HL-60/S4 (cell line): Measurements from ENCODE around the gene SIX3.

Source experiments
- in situ Hi-C: fragments of 300-500 bp; cut with MboI; formaldehyde crosslinking; loops from 2 replicates; pipeline ENCODE4 v1.14.3; 2022; ENCODE audit warnings: low sequenced_read_pairs

The SIX3 gene

DNA sequence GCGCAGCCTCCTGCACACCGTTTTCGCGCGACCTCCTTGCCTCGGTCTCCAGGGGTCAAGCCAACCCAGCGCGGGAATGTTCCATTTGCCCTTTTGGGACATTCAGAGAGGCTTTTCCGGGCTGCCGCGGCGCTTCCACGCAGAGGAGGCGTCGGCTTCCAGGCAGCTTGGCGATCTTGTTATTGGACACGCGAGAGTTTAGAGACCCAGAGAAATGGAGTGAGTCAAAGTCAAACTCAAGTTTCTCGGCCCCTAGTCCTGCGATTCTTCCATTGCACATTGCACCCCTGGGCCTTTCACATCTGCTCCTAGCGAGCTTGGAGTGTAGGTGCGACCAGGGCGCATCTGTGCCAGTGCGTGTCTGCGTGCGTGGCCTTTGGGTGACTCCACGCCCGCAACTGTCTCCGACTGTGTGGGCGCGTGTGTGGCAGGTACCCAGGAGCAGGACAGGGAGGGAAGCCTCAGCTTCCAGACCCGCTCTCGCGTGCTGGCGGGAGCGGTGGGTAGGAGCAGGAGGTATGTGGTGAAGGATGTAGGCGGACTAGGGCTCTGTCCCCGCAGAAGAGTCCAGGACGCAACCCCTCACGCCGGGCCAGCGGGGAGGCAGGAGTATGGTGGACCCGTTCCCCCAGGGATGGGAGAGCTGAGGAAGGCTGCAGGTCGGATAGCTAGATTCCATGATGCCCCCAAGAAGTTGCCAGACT, 13.5 kb downstream of the SIX3 start:
- in situ Hi-C loops = loop anchor here (25.0 kb wide), 1 partner anchor 918 kb away; no protein-coding TSS in a partner anchor

GRCh38 chr2:44955593-44956392, 14.3 kb downstream of the SIX3 start:
- in situ Hi-C loops = loop anchor here (25.0 kb wide), 1 partner anchor 918 kb away; no protein-coding TSS in a partner anchor

DNA sequence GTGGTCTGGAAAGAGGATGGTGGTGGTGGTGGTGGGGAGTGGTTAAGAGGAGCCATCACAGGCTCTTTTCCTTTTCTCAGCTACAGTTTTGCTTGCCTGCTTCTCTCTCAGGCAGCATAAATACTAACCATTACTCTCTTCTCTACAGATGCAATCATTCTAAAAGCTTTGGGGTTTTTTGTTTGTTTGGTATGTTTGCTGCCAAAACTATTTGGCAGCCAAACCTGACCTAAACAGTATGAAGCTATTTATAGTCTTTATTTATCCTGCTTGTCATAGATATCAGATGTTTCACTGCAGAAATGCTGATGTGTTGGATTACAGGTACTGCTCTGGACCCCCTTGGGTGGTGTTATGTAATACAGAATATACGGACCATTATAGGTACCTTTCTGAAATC, 15.3 kb downstream of the SIX3 start:
- in situ Hi-C loops = loop anchor here (25.0 kb wide), 1 partner anchor 920 kb away; no protein-coding TSS in a partner anchor

GRCh38 chr2:44957656-44958327, 16.3 kb downstream of the SIX3 start:
- in situ Hi-C loops = loop anchor here (25.0 kb wide), 1 partner anchor 920 kb away; no protein-coding TSS in a partner anchor

DNA sequence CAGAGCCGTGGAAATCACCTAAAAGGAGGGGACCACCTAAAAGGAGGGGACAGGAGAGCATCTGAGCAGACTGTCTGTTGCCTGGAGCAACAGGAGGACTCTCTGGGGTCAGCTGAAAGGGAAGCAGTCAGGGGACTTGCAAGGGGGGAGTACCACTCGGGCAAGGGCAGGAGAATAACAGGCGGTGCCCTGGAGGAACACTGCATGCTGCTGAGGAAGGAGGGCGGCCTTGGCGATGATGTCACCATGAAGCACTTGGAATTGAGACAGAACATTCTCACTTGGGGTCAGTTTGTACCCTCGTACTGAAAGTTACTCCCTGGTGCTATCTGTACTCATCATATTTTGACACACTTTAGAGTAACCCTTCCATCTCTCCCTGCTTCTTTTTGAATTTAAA, 18.4 kb downstream of the SIX3 start:
- in situ Hi-C loops = loop anchor here (25.0 kb wide), 1 partner anchor 923 kb away; no protein-coding TSS in a partner anchor

GRCh38 chr2:44960871-44961270, 19.4 kb downstream of the SIX3 start:
- in situ Hi-C loops = loop anchor here (25.0 kb wide), 1 partner anchor 924 kb away; no protein-coding TSS in a partner anchor

DNA sequence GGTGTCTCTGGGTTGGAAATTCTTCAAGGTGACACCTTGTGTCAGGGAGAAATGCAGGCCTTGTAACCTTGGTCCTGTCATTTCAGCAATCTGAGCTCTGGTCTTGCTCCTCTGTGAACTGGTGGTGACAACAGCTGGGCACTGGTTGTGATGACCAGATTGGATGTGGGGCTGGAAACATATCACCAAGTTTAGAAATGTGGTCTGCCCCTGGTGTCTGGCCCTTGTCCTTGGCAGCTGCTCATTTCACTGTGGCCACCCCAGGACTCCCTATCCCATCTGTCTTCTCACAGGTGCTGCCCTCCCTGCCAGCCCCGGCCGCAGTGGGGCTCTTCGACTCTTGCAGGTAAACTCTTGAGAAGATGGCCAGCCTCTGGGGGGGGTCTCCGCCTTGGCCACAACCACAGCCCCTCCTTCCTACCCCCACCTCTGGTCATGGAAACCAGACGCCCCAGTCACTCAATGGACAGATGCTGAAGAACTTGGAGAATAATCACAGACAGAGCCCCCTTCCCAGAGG, 20.7 kb downstream of the SIX3 start:
- in situ Hi-C loops = loop anchor here (25.0 kb wide), 1 partner anchor 925 kb away; no protein-coding TSS in a partner anchor

- in situ Hi-C loops = loop anchor here (25.0 kb wide), 1 partner anchor 927 kb away; no protein-coding TSS in a partner anchor
Measured at GRCh38 chr2:44964752-44965236, 23.3 kb downstream of the SIX3 start.

DNA sequence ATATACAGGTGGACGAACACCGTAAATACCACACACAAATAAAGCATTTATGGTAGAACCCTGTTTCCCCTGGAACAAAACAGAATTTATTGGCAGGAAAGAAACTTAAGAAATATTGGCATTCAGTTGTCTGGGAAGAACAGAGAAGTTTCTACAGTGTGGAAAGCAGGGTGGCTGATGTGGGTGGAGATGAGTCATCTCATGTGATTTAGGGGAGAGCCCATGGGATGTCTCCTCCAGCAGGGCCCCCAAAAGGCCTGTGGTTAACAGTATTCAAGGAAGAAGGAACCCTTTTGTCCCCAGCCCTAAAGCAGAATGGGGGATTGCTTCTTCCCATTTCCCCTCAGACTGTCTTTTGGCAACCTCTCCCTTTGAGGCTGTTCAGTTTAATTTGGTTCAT, 24.2 kb downstream of the SIX3 start:
- in situ Hi-C loops = loop anchor here (25.0 kb wide), 1 partner anchor 928 kb away; no protein-coding TSS in a partner anchor

DNA sequence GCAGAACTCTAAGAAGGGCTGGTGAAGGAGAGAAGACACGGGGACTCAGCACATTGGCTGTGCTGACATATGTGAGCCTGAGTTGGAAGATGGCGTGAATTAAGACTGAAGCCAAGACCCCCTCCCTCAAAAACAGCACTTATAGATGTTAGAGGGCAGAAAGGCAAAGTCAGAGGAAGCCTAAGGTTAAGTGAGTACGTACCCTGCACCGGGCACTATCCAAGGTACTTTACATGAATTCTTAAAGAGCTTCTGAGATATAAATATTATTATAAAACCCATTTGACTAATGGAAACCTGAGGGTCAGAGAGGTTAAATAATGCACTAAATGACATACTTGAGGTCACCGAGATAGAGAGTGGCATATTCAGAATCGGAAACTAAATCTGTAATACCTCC, 25.6 kb downstream of the SIX3 start:
- in situ Hi-C loops = loop anchor here (25.0 kb wide), 1 partner anchor 930 kb away; no protein-coding TSS in a partner anchor

GRCh38 chr2:44967727-44968432, 26.4 kb downstream of the SIX3 start:
- in situ Hi-C loops = loop anchor here (25.0 kb wide), 1 partner anchor 931 kb away; no protein-coding TSS in a partner anchor

DNA sequence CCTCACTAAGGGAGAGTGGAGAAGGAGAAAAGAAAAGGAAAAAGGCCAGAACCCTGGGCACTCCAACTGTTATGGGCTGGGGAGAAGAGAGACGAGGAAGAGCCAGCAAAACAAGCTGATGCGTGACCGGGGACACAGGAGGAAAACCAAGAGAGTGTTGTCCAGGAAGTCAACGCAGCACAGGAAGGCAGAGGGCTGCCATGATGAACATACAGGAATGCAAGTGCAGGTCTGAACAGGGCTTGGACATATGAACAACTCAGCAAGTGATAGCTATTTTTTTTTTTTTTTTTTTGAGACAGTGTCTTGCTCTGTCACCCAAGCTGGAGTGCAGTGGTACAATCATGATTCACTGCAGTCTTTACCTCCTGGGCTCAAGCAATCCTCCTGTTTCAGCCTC, 28.4 kb downstream of the SIX3 start:
- in situ Hi-C loops = loop anchor here (25.0 kb wide), 1 partner anchor 933 kb away; no protein-coding TSS in a partner anchor

- in situ Hi-C loops = loop anchor here (25.0 kb wide), 1 partner anchor 934 kb away; no protein-coding TSS in a partner anchor
Measured at GRCh38 chr2:44970846-44971450, 29.4 kb downstream of the SIX3 start.

GRCh38 chr2:44972771-44973535, 31.5 kb downstream of the SIX3 start:
- in situ Hi-C loops = loop anchor here (25.0 kb wide), 1 partner anchor 936 kb away; no protein-coding TSS in a partner anchor

DNA sequence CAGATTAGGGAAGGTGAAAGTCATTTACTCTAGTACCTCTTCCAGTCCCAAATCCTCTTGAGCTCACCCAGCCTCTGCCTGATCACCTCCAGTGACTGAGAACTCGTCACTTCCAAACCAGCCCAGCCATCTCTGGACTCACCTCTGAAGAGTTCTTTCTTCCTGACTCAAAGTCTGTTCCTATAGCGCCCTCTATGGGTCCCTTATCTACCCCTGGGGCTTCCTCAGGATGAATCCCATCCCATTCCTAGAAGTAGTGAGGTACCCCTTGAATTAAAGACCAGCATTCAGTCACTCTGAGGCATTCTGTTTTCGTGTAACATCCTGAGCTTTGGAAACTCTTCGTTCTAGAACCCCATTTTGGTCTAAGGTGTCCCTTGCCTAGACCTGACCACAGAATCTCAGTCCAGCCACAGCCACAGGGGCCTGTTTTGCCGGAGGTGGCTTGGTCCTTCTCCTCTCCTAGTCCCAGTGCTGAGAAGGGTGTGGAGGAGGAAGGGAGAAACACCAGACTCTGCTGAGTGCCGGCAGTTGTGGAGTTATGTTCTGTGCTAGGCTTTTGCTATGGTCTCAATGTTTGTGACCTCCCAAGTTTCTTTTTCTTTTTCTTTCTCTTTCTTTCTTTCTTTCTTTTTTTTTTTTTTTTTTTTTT, 32.7 kb downstream of the SIX3 start:
- in situ Hi-C loops = loop anchor here (25.0 kb wide), 1 partner anchor 937 kb away; no protein-coding TSS in a partner anchor

GRCh38 chr2:44975571-44976450, 34.3 kb downstream of the SIX3 start:
- in situ Hi-C loops = loop anchor here (5.0 to 25.0 kb wide), 3 partner anchors 516 to 961 kb away; no protein-coding TSS in a partner anchor

DNA sequence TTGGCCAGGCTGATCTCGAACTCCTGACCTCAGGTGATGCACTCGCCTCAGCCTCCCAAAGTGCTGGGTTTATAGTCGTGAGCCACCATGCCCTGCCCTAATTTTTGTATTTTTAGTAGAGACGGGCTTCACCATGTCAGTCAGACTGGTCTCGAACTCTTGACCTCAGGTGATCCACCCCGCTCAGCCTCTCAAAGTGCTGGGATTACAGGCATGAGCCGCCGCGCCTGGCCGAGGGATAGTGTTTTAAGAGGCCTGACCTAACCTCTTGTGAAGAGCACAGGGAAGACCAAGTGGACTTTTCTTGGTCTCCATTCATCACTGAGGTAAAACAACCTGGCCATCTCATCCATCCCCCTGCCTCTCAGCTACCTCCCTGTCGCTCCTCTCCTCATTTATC, 38.1 kb downstream of the SIX3 start:
- in situ Hi-C loops = loop anchor here (5.0 to 25.0 kb wide), 3 partner anchors 513 to 958 kb away; no protein-coding TSS in a partner anchor
